Stimulated activated CD4-positive, alpha-beta T cell treated with anti-CD3 and anti-CD28 coated beads, Interleukin-15, amount 100 ng/mL, for 24 hours (primary cell): Measurements from ENCODE around the gene SPPL3.

Source experiments
- DNase-seq: peaks from one replicate; pipeline ENCODE4 v3.0.0-alpha.2; 2020

Gene SPPL3

GRCh38 chr12:120719496-120720233, 184.5 kb downstream of the SPPL3 start:
- no peak for DNase-seq

- no peak for DNase-seq
Measured at GRCh38 chr12:120719072-120719471, 185.1 kb downstream of the SPPL3 start.

- DNase-seq, result no peak
Measured at GRCh38 chr12:120718055-120718454, 186.1 kb downstream of the SPPL3 start.

- peak; percentile 80 for DNase-seq
Measured at GRCh38 chr12:120713861-120714482, 190.2 kb downstream of the SPPL3 start.

- DNase-seq, result no peak
Measured at GRCh38 chr12:120712610-120713009, 191.5 kb downstream of the SPPL3 start.
